ENCODE measurements around the gene HAND2.

DNA sequence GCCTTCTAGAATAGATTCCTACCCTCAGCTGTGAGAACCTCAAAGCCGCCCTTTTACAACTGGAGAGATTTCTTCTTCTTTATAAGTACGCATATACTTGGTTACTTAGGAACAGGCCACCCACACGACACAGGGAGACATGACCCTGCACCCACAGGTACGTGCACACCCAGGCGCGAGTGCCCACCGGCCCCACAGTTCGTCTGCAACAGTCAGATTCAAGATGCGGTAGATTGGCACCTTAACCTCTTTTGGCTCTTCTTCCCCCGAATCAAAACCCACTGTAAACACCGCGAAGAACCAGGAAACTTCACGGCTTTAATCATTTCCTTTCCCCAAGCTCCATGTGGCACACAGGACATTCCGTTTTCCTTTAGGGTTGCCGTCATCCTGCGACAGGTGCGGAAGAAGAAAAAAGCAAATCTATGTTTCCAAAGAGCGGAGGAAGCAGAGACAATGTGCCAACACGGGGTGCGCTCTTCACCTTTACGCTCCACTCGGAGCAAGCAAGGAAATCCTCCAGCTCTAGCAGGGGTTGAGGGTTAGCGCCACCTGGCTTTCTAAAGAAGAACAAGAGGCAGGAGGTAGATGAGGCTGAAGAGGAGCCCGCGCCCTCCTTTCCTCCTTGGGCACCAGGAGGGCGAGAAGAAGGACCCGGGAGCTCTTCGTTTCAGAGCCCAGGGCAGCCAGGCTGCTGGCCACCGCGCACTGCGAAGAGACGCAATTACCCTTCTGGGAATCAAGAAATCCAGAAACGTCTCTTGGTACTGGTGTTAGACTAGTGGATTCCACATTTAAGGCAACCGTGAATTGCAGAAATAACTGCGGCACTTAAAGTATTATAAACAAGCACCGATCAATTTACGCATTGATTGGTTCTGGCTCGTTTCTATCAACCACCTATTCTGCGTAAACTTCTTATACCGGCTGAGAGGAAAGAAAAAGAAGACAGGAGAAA, 35.7 kb downstream of the HAND2 start:
- TF ChIP-seq, protein P1, sequence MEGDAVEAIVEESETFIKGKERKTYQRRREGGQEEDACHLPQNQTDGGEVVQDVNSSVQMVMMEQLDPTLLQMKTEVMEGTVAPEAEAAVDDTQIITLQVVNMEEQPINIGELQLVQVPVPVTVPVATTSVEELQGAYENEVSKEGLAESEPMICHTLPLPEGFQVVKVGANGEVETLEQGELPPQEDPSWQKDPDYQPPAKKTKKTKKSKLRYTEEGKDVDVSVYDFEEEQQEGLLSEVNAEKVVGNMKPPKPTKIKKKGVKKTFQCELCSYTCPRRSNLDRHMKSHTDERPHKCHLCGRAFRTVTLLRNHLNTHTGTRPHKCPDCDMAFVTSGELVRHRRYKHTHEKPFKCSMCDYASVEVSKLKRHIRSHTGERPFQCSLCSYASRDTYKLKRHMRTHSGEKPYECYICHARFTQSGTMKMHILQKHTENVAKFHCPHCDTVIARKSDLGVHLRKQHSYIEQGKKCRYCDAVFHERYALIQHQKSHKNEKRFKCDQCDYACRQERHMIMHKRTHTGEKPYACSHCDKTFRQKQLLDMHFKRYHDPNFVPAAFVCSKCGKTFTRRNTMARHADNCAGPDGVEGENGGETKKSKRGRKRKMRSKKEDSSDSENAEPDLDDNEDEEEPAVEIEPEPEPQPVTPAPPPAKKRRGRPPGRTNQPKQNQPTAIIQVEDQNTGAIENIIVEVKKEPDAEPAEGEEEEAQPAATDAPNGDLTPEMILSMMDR (IDR thresholded peaks at IDR 0.05) = peak; percentile 67 to 77 (median 74)
- no peak for TF ChIP-seq POLR2A (IDR thresholded peaks at IDR 0.05)
